PC-9 (cell line): ENCODE measurements around the gene HHEX.

Source experiments
- EZH2 ChIP-seq: fragments of 200-600 bp; sonication (generic); IDR thresholded peaks from 2 replicates; pipeline ENCODE4 v1.8.0; 2017; ENCODE audit warnings: antibody characterized with exemption, low read depth
- TF ChIP-seq, protein P1 (sequence below): fragments of 200-600 bp; sonication (generic); conservative IDR thresholded peaks from 2 replicates; pipeline ENCODE4 v1.6.1; 2017; ENCODE audit warnings: mixed run types, antibody characterized with exemption, mild to moderate bottlenecking, moderate library complexity

DNA sequence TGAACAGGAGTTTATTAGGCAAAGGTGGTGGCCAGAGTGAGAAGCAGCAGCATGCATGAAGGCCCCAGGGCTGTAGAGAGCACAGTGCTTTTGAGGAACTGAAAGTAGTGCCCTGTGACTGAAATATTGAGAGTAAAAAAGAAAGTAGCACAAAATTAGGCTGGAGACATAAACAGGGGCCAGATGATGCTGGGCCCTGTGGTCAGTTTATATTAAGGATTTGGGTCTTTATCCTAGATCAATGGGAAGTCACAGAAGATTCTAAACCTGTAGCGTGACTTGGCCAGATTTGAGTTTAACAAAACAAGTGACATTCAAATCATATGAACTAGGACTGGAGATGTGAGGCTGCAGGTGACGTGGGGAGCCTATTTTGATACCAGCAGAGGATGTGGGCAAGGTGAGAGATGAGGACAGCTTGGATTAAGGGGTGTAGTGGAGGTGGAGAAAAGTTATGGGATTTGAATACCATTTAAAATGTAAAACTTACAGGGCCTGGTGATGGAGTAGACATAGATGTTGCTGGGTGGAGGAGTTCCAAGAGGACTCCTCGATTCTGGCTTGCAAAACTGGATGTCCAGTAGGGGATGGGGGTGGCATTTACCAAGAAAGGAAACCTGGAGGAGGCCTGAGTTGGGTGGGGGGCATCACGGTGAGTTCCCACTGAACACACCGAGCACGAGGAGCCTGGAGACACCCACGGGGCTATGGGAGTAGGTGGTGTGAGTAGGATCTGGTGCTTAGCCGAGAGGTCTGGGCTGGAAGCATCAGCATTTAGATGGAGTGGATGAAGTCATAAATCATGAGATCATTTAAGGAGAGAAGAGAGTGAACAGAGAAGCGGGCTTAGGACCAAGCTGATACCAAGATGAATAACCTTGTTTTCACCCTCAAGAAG is 52.8 kb downstream of the HHEX start:
- TF ChIP-seq, protein P1, sequence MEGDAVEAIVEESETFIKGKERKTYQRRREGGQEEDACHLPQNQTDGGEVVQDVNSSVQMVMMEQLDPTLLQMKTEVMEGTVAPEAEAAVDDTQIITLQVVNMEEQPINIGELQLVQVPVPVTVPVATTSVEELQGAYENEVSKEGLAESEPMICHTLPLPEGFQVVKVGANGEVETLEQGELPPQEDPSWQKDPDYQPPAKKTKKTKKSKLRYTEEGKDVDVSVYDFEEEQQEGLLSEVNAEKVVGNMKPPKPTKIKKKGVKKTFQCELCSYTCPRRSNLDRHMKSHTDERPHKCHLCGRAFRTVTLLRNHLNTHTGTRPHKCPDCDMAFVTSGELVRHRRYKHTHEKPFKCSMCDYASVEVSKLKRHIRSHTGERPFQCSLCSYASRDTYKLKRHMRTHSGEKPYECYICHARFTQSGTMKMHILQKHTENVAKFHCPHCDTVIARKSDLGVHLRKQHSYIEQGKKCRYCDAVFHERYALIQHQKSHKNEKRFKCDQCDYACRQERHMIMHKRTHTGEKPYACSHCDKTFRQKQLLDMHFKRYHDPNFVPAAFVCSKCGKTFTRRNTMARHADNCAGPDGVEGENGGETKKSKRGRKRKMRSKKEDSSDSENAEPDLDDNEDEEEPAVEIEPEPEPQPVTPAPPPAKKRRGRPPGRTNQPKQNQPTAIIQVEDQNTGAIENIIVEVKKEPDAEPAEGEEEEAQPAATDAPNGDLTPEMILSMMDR = no peak
- TF ChIP-seq EZH2 = no peak
